Measurements from ENCODE around the gene ALDOA. TPM values are rescaled to one million over a fixed set of nuclear protein-coding genes. Genes with fewer than 3 reads are reported as not detected.
A peak's percentile ranks its signal among the peaks of the same experiment; 100 is the strongest.

ALDOA gene
- total RNA-seq, 2 donors from 2014 or later: 569 to 841 TPM

- peaks cover 12 to 31% of the 10 kb centered on the region in 2 donors for H3K4me1 ChIP-seq (ENCODE audit: control insufficient read depth in 1 of 2, low read depth in 2 of 2)
- TF ChIP-seq CTCF (IDR thresholded peaks at IDR 0.05): no peak
- DNase-seq (ENCODE audit: low spot score): no peak
Observed at GRCh38 chr16:30076276-30076791, 10.8 kb downstream of the ALDOA start.

GRCh38 chr16:30077656-30078055, 12.1 kb downstream of the ALDOA start:
- DNase-seq (ENCODE audit: low spot score) (no peak), ATAC-seq (ENCODE audit: insufficient number of reproducible peaks, low FRiP score, low read depth) (no peak)
- Histone ChIP-seq H3K4me3 (no peak overlapping the region), H3K36me3 (peaks cover 21% of the 10 kb centered on the region), H3K27me3 (replicated peaks; ENCODE audit: insufficient read depth) (no peaks in the 10 kb centered on the region), H3K27ac (no peak overlapping the region), H3K9me3 (no peaks in the 10 kb centered on the region), H3K4me1 (ENCODE audit: control insufficient read depth in 1 of 2, low read depth in 2 of 2) (peaks cover 12 to 31% of the 10 kb centered on the region in 2 donors)
- TF ChIP-seq CTCF (IDR thresholded peaks at IDR 0.05): no peak

More at GRCh38 chr16:30076276-30076791, 10.8 kb downstream of the ALDOA start:
- Histone ChIP-seq H3K27me3 (replicated peaks; ENCODE audit: insufficient read depth) (no peaks in the 10 kb centered on the region), H3K27ac (peak overlapping the region; percentile 90 to 92), H3K36me3 (peaks cover 24% of the 10 kb centered on the region), H3K4me3 (peak overlapping the region; percentile 93), H3K9me3 (no peaks in the 10 kb centered on the region)
- ATAC-seq (ENCODE audit: insufficient number of reproducible peaks, low FRiP score, low read depth): peak; percentile 32

GRCh38 chr16:30078744-30079143, 13.2 kb downstream of the ALDOA start:
- no peak overlapping the region for H3K4me3 ChIP-seq
- no peak for DNase-seq (ENCODE audit: low spot score)
- H3K9me3 ChIP-seq: no peaks in the 10 kb centered on the region
- TF ChIP-seq CTCF (IDR thresholded peaks at IDR 0.05): no peak
- H3K4me1 ChIP-seq (ENCODE audit: control insufficient read depth in 1 of 2, low read depth in 2 of 2): peaks cover 12 to 31% of the 10 kb centered on the region in 2 donors
- no peak for ATAC-seq (ENCODE audit: insufficient number of reproducible peaks, low FRiP score, low read depth)
- no peak overlapping the region for H3K27ac ChIP-seq
- peaks cover 32% of the 10 kb centered on the region for H3K36me3 ChIP-seq
- H3K27me3 ChIP-seq (replicated peaks; ENCODE audit: insufficient read depth): no peaks in the 10 kb centered on the region

- no peaks in the 10 kb centered on the region for H3K27me3 ChIP-seq (replicated peaks; ENCODE audit: insufficient read depth)
Observed at GRCh38 chr16:30079480-30079879, 13.9 kb downstream of the ALDOA start.

GRCh38 chr16:30082545-30083090, 17.1 kb downstream of the ALDOA start:
- Histone ChIP-seq H3K27me3 (replicated peaks; ENCODE audit: insufficient read depth) (no peaks in the 10 kb centered on the region), H3K9me3 (no peaks in the 10 kb centered on the region), H3K4me3 (no peak overlapping the region), H3K4me1 (ENCODE audit: control insufficient read depth in 1 of 2, low read depth in 2 of 2) (peaks cover 0 to 11% of the 10 kb centered on the region in 2 donors), H3K27ac (no peak overlapping the region), H3K36me3 (peaks cover 47% of the 10 kb centered on the region)
- ATAC-seq (ENCODE audit: insufficient number of reproducible peaks, low FRiP score, low read depth) (no peak), DNase-seq (ENCODE audit: low spot score) (no peak)
- no peak for TF ChIP-seq CTCF (IDR thresholded peaks at IDR 0.05)

More at GRCh38 chr16:30079480-30079879, 13.9 kb downstream of the ALDOA start:
- no peak overlapping the region for H3K27ac ChIP-seq
- no peak overlapping the region for H3K4me3 ChIP-seq
- H3K9me3 ChIP-seq: no peaks in the 10 kb centered on the region
- no peak for TF ChIP-seq CTCF (IDR thresholded peaks at IDR 0.05)
- H3K4me1 ChIP-seq (ENCODE audit: control insufficient read depth in 1 of 2, low read depth in 2 of 2): peaks cover 12 to 31% of the 10 kb centered on the region in 2 donors
- DNase-seq (ENCODE audit: low spot score) (no peak), ATAC-seq (ENCODE audit: insufficient number of reproducible peaks, low FRiP score, low read depth) (no peak)
- peaks cover 39% of the 10 kb centered on the region for H3K36me3 ChIP-seq
